ENCODE results near the gene RAC3. TPM values are rescaled to one million over a fixed set of nuclear protein-coding genes. Genes with fewer than 3 reads are reported as not detected.

Gene RAC3
- total RNA-seq, 4 donors from 2014 or later, result 0.42 to 2.0 TPM; not detected in 2

GRCh38 chr17:82041144-82041814 is 9.8 kb downstream of the RAC3 start:
- in situ Hi-C loops (cut with MboI; ENCODE audit: low sequenced_read_pairs in 4 of 4) (loop anchor here in 1 of 4 donors (25.0 kb wide), 1 partner anchor 96 kb away; no protein-coding TSS in a partner anchor), intact Hi-C loops (cut with DNase I; ENCODE audit: low total_unique reads) (no loop called here)
- Histone ChIP-seq H3K27me3 (no peaks in the 10 kb centered on the region), H3K4me3 (no peak overlapping the region), H3K27ac (no peak overlapping the region), H3K36me3 (peaks cover 0 to 2% of the 10 kb centered on the region in 2 donors), H3K4me1 (peaks cover 6 to 12% of the 10 kb centered on the region in 2 donors), H3K9me3 (no peaks in the 10 kb centered on the region)
- no peak for DNase-seq
- TF ChIP-seq CTCF (IDR thresholded peaks at IDR 0.05 in 4 of 5, conservative IDR thresholded peaks at IDR 0.05 in 1 of 5) (no peak), POLR2A (IDR thresholded peaks at IDR 0.05) (no peak)
- ATAC-seq, result no peak

- intact Hi-C loops (cut with DNase I; ENCODE audit: low total_unique reads), result no loop called here
- Histone ChIP-seq H3K4me3 (no peak overlapping the region), H3K4me1 (peaks cover 0 to 6% of the 10 kb centered on the region in 2 donors), H3K9me3 (no peaks in the 10 kb centered on the region), H3K27me3 (no peaks in the 10 kb centered on the region), H3K27ac (no peak overlapping the region), H3K36me3 (peaks cover 0 to 11% of the 10 kb centered on the region in 2 donors)
- no peak for ATAC-seq
- TF ChIP-seq POLR2A (IDR thresholded peaks at IDR 0.05), result no peak
- TF ChIP-seq CTCF (IDR thresholded peaks at IDR 0.05 in 4 of 5, conservative IDR thresholded peaks at IDR 0.05 in 1 of 5), result no peak
- DNase-seq, result no peak
- in situ Hi-C loops (cut with MboI; ENCODE audit: low sequenced_read_pairs in 4 of 4), result loop anchor here in 1 of 4 donors (25.0 kb wide), 1 partner anchor 95 kb away; no protein-coding TSS in a partner anchor
These were observed 11.2 kb downstream of the RAC3 start for GRCh38 chr17:82042649-82043048.

- in situ Hi-C loops (cut with MboI; ENCODE audit: low sequenced_read_pairs in 4 of 4), result loop anchor here in 1 of 4 donors (25.0 kb wide), 1 partner anchor 94 kb away; no protein-coding TSS in a partner anchor
- TF ChIP-seq CTCF (IDR thresholded peaks at IDR 0.05 in 4 of 5, conservative IDR thresholded peaks at IDR 0.05 in 1 of 5) (no peak), POLR2A (IDR thresholded peaks at IDR 0.05) (no peak)
- ATAC-seq (no peak), DNase-seq (no peak)
- H3K27me3 ChIP-seq, result no peaks in the 10 kb centered on the region
- intact Hi-C loops (cut with DNase I; ENCODE audit: low total_unique reads), result no loop called here
- no peaks in the 10 kb centered on the region for H3K4me1 ChIP-seq
- H3K27ac ChIP-seq, result no peak overlapping the region
- no peaks in the 10 kb centered on the region for H3K9me3 ChIP-seq
- H3K4me3 ChIP-seq, result no peak overlapping the region
- peaks cover 0 to 18% of the 10 kb centered on the region in 2 donors for H3K36me3 ChIP-seq
These were observed 12.0 kb downstream of the RAC3 start for GRCh38 chr17:82043507-82043906.

GRCh38 chr17:82045936-82046484 is 14.5 kb downstream of the RAC3 start:
- Histone ChIP-seq H3K27me3 (no peaks in the 10 kb centered on the region), H3K4me1 (peaks cover 11 to 12% of the 10 kb centered on the region in 2 donors), H3K4me3 (no peak overlapping the region), H3K27ac (no peak overlapping the region), H3K9me3 (no peaks in the 10 kb centered on the region), H3K36me3 (peaks cover 0 to 35% of the 10 kb centered on the region in 2 donors)
- DNase-seq (no peak), ATAC-seq (no peak)
- intact Hi-C loops (cut with DNase I; ENCODE audit: low total_unique reads) (no loop called here), in situ Hi-C loops (cut with MboI; ENCODE audit: low sequenced_read_pairs in 4 of 4) (loop anchor here in 1 of 4 donors (25.0 kb wide), 1 partner anchor 91 kb away; no protein-coding TSS in a partner anchor)
- TF ChIP-seq CTCF (IDR thresholded peaks at IDR 0.05 in 4 of 5, conservative IDR thresholded peaks at IDR 0.05 in 1 of 5) (no peak), POLR2A (IDR thresholded peaks at IDR 0.05) (no peak)

Data from gastrocnemius medialis (tissue), 4 donors.